GM12865 (cell line): ENCODE measurements around the gene PTPRE.

Experiments
- DNase-seq: peaks from one replicate; pipeline ENCODE4 v3.0.0; 2010; ENCODE audit warnings: low read depth
- H3K4me3 ChIP-seq: 2 replicates; pipeline ENCODE4 v1.5.1; 2011; ENCODE audit warnings: mild to moderate bottlenecking, low read depth, low read length, control low read depth
- TF ChIP-seq, protein P1 (sequence below): IDR thresholded peaks from 2 replicates; pipeline ENCODE4 v1.5.1; 2011; ENCODE audit warnings: low read length, control low read depth, low read depth, inconsistent platforms; ENCODE audit not compliant: insufficient read depth; ENCODE audit errors: missing control alignments

PTPRE gene

DNA sequence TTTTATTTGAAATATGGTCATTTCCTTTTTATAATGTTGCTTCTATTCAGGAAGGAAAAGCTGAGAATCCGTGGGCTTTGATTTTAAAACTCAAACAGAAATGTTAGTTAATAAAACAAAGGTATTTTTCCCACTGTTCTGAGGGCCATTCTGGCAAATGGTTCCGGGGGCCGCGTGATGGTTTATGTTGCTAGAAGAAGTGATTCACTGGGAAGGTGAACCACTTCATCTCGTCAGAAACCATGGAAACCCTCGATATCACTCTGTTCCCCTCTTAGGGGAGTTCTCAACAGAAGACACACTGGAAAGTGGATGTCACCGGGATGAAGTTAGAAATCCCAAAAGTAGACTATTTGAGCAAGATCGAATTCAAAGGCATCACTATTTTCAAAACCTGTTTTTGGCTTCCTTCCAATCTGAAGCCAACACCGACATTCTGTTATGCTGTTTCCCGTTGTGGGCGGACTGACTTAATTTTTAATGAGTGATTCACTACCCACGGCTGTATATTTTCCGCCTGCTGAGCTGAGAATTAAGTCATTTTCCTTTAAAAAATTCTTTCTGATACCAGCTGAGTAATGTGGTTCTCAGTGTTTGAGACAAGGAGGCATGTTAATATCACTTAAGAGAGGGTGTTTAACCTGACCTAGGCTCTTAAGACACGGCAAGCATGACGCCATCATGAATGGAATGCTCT, 84.1 kb downstream of the PTPRE start:
- TF ChIP-seq, protein P1, sequence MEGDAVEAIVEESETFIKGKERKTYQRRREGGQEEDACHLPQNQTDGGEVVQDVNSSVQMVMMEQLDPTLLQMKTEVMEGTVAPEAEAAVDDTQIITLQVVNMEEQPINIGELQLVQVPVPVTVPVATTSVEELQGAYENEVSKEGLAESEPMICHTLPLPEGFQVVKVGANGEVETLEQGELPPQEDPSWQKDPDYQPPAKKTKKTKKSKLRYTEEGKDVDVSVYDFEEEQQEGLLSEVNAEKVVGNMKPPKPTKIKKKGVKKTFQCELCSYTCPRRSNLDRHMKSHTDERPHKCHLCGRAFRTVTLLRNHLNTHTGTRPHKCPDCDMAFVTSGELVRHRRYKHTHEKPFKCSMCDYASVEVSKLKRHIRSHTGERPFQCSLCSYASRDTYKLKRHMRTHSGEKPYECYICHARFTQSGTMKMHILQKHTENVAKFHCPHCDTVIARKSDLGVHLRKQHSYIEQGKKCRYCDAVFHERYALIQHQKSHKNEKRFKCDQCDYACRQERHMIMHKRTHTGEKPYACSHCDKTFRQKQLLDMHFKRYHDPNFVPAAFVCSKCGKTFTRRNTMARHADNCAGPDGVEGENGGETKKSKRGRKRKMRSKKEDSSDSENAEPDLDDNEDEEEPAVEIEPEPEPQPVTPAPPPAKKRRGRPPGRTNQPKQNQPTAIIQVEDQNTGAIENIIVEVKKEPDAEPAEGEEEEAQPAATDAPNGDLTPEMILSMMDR = no peak
- H3K4me3 ChIP-seq = no peak overlapping the region
- DNase-seq = no peak

DNA sequence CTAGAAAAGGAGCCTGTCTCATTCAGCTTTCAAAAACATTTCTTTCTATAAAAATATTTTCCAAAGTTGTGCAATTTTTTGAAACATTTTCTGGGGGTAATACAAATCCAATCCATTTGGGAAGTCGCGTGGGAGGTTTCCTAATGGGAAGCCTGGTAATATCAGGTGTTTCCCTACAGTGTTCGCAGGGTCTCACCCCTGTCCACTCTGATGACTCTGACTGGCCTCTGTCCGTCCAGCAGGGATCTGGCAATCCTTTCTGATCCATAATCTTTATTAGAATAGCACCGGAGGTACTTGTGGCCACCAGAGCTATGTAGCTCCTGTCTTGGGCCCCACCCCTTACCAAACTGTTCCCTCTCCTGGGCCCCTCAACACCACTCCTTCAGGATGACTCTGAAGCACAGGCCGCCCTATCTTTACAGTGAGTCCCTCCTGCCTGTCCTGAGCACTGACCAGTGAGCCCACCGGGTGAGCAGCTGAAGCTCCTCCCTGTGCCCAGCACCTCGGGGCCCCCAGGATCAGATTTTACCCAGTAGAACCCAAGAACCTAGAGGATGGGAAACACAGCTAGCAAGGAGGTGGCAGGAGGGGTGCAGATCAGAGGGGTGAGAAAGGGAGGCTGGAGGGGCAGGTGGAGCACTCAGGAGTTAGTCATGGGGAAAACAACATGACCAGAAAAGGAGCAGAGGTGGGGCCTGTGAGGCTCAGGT, 84.8 kb downstream of the PTPRE start:
- no peak for DNase-seq
- H3K4me3 ChIP-seq = no peak overlapping the region

DNA sequence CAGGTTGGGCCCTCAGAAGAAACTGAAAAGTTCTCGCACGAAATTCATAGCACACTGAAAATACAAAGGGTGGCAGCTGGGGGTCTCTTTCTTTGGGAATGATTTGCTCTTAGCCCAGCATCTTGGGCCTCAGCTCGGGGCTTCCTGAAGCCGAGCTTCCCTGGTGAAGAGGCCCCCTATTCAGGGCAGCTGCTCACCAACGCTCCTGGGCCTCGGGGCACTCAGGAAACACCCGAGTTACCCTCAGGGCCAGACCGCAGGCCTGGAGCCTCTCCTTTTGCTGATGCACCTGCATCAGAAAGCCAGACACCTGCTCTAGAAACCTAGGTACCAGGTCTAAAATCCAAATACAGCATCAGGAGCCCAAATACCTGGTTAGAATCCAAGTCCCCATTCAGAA, 85.5 kb downstream of the PTPRE start:
- H3K4me3 ChIP-seq = no peak overlapping the region
- DNase-seq = no peak
- TF ChIP-seq, protein P1 = no peak

More for the DNA sequence above, 84.8 kb downstream of the PTPRE start:
- TF ChIP-seq, protein P1 = no peak

DNA sequence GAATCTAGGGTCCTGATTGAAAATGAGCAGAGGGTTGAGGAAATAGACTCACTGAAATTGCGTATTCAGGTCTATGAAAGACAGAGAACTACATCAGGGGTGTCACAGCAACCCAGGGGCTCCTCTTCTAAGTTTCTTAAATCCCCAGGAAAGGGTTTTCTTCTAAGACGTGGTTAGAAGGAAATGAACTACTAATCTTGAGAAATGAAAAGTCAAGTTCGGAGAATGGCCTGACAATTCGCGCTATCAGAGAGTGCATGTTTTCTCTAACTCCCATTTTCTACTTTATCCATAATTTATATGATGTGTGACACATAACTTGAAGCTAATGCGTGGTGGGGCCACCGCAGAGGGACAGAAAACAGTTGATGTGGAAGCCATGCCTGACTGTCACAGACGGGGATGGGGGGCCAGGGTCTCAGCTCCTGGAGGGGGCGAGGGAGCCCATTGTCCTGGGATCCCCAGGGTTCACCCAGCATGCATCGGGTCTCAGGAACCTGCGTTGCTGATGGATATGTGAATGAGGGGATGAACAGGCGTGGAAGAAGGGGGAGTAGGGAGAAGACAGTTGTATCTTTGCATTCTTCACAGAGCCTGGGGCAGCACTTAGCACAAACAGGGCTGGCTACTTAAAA, 86.3 kb downstream of the PTPRE start:
- no peak for DNase-seq
- no peak overlapping the region for H3K4me3 ChIP-seq
- TF ChIP-seq, protein P1 = no peak

DNA sequence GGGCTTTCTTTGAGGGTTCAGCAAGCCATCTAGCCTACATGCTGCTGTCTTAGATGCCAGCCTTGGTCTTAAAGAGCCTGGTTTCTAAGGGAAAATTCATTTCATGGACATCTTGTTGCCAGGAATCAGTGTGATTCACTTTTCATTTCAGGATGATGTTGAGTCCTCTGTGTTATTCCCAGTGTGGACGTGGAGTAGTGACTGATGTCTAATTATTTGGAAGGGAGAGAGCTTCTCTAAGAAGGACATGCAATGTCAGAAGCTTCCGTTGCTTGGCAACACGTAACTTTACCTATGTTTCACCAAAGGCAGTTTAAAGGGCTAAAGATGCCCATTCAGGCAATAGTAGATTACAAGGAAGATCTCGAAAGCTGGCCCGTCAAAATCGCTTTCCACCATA, 89.0 kb downstream of the PTPRE start:
- no peak overlapping the region for H3K4me3 ChIP-seq
- TF ChIP-seq, protein P1 = no peak
- DNase-seq = no peak

DNA sequence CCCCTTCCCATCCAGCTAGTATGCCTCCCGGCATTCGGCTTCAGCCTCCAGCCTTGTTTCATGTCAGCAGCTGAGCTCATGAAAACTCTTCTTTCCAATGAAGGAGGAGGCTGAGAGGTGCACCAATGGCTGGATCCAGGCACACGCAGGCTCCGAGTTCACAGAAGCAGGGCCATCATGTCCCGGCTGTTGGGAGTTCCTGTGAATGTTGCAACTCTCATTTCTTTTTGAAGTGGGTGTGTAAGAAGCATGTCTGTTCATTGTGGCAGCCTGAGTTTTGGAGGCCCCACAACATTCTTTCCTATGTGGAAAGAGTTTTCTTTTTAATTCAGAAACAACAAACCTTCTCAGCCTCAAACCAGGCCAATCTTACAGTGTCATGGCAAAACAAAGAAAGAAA, 89.7 kb downstream of the PTPRE start:
- H3K4me3 ChIP-seq = no peak overlapping the region
- TF ChIP-seq, protein P1 = no peak
- DNase-seq = no peak

DNA sequence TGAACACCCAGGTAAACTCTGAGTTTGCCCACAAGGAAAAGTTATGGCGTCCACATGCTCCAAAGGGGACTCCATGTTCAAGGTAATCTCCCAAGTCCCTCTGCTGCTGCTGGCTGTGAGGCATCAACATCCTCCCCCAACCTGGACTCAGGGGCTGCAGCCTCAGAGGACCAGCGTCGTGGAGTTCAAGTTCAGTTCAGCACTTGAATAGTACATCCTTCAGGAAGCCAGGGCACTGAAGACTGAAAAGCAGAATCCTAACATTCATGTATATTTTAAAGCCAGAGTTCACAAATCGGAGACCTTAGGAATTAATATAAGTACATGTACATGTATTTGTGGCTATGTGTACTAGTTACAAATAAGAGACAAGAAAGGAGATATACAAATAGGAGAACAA, 90.4 kb downstream of the PTPRE start:
- no peak overlapping the region for H3K4me3 ChIP-seq
- TF ChIP-seq, protein P1 = no peak
- no peak for DNase-seq
